KOPT-K1 (cell line): ENCODE results near the gene CYP20A1.
"Not testable (repeated sequence)": the region's sequence is repeated elsewhere in the genome, so short reads cannot be mapped to it uniquely, and the experiment has no call there.

Source experiments
- H3K27ac ChIP-seq: fragments of 200-600 bp; sonication (generic); 2 replicates; pipeline ENCODE4 v1.5.1; 2016; ENCODE audit warnings: antibody characterized with exemption, mild to moderate bottlenecking, low read depth, low read length; ENCODE audit not compliant: poor library complexity, severe bottlenecking
- H3K36me3 ChIP-seq: fragments of 200-600 bp; sonication (generic); 2 replicates; pipeline ENCODE4 v1.5.1; 2017; ENCODE audit warnings: antibody characterized with exemption, mild to moderate bottlenecking, low read length, moderate library complexity; ENCODE audit not compliant: insufficient read depth
- H3K9me3 ChIP-seq: fragments of 200-600 bp; sonication (generic); 2 replicates; pipeline ENCODE4 v1.5.1; 2017; ENCODE audit warnings: antibody characterized with exemption, low read length, mild to moderate bottlenecking; ENCODE audit not compliant: insufficient read depth, poor library complexity, severe bottlenecking

Gene CYP20A1

DNA sequence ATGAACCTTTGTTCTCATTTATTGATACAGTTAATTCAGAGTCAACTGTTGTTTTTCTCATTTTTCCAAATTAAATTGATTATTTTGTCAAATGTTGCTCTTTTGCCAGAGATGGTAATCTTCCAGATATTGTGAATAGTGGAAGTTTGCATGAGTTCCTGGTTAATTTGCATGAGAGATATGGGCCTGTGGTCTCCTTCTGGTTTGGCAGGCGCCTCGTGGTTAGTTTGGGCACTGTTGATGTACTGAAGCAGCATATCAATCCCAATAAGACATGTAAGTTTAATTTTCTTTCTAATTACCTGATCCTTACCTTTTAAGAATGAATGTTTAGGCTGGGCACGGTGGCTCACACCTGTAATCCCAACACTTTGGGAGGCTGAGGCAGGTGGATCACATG, 7.8 kb downstream of the CYP20A1 start:
- Histone ChIP-seq H3K36me3 (peaks cover 79% of the 10 kb centered on the region), H3K27ac (no peak overlapping the region), H3K9me3 (no peaks in the 10 kb centered on the region)

DNA sequence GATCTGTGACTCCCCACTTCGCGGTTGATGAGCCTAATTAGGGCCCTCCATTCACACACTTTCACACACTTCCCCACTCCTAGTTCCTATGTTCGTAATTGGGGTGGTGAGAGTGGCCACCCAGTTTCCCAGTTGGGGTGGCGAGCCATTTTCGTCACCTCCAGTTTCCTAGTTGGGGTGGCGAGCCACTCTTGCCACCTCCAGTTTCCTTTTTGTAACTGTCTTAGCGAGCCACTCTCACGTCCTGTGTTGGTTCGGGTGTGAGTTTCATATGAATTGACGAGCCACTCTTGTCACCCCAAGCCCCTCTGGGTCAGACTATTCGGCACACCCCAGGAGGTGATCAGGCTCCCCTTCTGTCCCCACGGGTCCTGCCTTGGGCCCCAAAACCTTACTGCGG, 14.0 kb downstream of the CYP20A1 start:
- Histone ChIP-seq H3K36me3 (peaks cover 95% of the 10 kb centered on the region), H3K27ac (no peak overlapping the region), H3K9me3 (no peaks in the 10 kb centered on the region)

DNA sequence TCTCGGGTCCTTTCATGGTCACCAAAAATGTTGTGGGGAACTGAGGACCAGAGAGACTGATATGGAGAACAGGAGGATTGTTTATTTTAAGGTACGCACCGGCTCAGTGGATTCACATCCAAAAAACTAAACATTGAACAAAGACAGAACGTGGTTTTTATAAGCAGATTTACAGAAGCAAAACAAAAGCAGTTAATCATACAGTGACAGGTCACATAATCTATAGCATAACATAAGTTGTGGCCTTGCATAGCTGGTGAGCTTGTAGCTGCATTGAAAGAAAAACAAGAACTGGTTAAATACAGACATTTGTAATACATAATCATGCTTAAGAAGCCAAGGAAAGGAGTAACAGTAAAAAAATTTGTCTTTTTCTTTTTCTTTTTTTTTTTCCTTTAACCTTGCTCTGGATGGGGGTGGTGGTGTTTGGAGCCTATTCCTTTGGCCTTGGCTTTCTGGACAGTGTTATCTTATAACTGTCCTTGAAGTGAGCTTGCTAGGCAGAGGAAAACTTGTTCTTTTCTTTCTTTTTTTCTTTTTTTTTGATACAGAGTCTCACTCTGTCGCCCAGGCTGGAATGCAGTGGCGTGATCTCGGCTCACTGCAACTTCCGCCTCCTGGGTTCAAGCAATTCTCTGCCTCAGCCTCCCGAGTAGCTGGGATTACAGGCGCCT, 14.7 kb downstream of the CYP20A1 start:
- not testable (repeated sequence) for H3K27ac ChIP-seq, H3K9me3 ChIP-seq
- H3K36me3 ChIP-seq = peaks cover 95% of the 10 kb centered on the region

DNA sequence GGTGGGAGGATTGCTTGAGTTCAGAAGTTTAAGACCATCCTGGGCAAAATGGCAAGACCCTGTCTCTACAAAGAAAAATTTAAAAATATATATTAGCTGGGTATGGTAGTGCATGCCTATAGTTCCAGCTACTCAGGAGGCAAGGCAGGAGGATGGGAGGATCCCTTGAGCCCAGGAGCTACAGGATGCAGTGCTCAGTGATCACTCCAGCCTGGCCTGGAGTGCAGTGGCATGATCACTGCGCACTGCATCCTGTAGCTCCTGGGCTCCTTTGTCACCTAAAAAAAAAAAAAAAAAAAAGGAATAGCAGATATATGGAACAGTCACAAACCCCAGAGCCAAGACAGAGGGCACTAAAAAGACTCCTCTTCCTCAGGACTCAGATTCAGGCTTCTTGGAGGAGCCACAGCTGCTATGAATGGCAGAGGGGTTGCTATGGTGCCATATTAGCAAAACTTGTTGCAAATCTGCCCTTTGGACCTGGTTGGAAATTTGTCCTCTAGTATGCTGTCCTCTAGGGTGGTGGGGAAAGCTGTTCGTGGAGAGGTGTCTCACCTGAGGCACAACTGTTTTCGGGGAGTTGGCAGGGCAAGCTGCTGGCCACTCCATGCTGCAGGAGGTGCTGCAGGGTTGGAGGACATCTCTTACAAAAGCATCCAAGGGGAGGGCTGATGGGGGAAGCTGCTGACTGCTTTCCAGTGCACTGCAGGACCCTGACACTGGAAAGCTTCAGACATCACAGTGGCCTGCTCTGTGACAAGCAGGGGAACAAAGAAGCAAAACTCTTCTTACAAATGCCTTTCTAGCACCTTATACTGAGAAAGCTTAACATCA, 22.7 kb downstream of the CYP20A1 start:
- Histone ChIP-seq H3K9me3 (no peaks in the 10 kb centered on the region), H3K36me3 (peaks cover 76% of the 10 kb centered on the region), H3K27ac (no peak overlapping the region)

DNA sequence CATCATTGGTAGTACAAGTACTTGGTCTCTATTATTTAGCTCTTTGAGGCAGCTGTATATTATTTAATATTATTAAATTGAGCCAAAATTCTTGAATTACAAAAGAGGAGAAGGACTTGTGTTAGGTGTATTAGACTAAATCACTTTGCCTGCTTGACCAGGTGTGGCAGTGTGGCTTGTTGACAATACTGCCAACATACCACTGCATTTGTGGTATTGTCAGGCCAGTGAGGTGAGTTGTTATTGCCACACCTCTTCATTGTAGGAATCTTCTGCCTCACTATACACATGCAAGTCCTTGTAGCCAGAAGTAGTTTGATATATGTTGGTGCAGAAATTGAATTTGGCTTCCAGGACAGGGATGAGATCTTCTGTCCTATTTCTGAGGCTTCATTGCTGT, 40.5 kb downstream of the CYP20A1 start:
- H3K27ac ChIP-seq = no peak overlapping the region
- no peaks in the 10 kb centered on the region for H3K9me3 ChIP-seq
- H3K36me3 ChIP-seq = peaks cover 88% of the 10 kb centered on the region

DNA sequence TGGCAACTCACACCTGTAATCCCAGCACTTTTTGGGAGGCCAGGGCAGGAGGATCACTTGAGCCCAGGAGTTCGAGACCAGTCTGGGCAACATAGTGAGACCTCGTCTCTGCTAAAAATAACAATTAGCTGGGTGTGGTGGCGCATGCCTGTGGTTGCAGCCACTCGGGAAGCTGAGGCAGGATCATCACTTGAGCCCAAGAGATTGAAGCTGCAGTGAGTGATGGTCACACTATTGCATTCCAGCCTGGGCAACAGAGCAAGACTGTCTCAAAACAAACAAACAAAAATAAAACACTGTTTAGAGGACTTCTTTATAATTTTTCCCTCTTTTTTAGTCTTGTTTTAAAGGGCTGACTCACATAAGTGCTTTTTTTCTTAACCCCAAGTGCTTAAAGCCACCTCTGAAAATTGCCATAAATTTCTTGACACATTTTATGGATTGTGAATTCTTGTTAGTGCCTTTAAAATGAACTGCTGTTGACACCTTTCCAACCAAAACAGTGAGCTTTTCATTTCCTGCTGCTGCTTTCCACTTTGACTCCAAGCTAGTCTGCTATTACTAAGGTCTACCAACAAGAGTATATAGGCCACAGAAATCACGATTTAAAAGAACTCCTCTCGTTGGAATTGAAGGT, 41.7 kb downstream of the CYP20A1 start:
- H3K9me3 ChIP-seq = no peaks in the 10 kb centered on the region
- peaks cover 92% of the 10 kb centered on the region for H3K36me3 ChIP-seq
- no peak overlapping the region for H3K27ac ChIP-seq

DNA sequence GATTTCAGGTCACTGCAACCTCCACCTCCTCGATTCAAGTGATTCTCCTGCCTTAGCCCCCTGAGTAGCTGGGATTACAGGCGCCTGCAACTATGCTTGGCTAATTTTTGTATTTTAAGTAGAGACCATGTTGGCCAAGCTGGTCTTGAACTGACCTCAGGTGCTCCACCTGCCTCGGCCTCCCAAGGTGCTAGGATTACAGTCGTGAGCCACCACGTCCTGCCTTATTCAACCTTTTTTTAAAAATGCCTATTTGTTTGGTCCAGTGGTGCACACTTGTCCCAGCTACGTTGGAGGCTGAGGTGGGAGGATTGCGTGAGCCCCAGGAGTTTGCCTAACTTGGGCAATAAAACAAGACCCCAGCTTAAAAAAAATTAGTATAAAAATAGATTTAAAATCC, 43.3 kb downstream of the CYP20A1 start:
- Histone ChIP-seq H3K36me3 (peaks cover 92% of the 10 kb centered on the region), H3K27ac (no peak overlapping the region), H3K9me3 (no peaks in the 10 kb centered on the region)

DNA sequence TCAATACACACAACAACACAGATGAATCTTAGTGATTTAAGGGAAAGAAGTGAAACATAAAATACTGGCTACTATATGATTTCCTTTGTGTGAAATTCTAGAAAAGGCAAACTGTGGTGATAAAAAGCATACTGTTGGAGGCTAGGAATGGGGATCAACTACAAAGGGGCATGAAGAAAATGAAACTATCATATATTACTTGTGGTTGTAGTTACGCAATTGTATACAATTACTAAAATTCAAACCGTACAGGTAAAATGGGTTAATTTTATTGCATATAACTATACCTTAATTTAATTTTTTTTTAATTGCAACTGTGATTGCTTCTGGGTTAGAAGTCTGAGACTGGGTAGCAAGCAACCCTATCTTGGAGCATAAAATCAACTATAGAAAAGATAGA, 47.7 kb downstream of the CYP20A1 start:
- peaks cover 87% of the 10 kb centered on the region for H3K36me3 ChIP-seq
- no peaks in the 10 kb centered on the region for H3K9me3 ChIP-seq
- no peak overlapping the region for H3K27ac ChIP-seq

DNA sequence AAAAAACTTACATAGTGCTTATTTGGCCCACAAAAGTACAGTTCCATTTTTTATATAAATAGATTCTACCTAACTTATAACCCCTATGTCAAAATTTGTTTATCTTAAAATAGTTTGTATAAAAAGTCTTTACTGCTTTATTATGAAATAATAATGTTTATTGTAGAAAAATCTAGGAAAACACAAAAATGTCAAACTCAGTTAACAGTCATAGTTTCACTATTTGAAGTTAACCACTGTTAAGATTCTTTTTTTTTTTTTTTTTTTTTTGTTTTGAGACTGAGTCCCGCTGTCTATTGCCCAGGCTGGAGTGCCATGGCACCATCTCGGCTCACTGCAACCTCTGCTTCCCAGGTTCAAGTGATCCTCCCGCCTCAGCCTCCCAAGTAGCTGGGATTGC, 62.8 kb downstream of the CYP20A1 start:
- Histone ChIP-seq H3K9me3 (no peaks in the 10 kb centered on the region), H3K27ac (no peak overlapping the region), H3K36me3 (peaks cover 16% of the 10 kb centered on the region)

DNA sequence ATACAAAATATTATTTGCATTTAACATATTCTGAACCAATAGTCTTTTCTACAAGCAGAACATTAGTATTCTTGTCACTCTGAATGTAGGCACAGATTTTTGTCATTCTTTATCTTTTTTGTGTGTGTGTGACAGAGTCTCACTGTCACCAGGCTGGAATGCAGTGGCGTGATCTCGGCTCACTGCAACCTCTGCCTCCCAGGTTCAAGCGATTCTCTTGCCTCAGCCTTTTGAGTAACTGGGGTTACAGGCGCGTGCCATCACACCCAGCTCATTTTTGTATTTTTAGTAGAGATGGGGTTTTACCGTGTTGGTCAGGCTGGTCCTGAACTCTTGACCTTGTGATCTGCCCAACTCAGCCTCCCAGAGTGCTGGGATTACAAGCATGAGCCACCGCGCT, 63.8 kb downstream of the CYP20A1 start:
- H3K36me3 ChIP-seq = peaks cover 14% of the 10 kb centered on the region; the same call in 1 of the 2 replicates
- H3K27ac ChIP-seq, H3K9me3 ChIP-seq: not testable (repeated sequence)

DNA sequence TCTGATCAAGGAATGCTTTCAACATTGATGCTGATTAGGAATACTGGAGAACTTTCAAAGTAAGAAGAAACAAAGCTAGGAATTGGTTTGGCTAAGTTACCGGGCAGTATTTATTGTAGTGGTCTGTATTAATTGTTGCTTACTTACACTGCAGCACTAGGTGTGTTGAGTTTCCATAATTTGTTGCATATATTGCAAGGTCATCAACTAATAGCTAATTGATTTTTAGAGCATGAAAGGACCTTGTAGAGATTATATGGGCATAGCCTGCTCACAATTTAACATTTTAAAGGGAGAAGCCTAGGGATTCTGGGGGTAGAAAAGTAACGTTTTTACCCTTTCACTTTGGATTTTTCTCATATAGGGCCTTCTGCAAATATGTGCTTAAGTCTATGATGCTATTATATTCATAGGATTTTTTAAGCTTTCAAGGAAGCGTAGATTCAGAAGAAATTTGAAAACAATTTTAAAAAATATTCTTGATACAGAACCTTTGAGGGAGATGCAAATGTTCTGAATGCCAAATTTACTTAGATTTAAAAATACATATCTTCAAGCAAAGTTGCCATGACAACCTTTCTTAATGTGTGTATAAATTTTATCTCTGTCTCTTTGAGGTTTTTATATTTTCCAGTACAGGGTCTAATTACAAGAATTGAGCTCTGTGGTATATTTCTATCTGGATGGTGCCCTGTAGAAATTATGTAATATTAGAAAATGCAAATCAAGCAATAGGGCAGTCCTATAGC, 72.0 kb downstream of the CYP20A1 start:
- Histone ChIP-seq H3K36me3 (peaks cover 8% of the 10 kb centered on the region; the same call in 1 of the 2 replicates), H3K27ac (no peak overlapping the region), H3K9me3 (no peaks in the 10 kb centered on the region)

DNA sequence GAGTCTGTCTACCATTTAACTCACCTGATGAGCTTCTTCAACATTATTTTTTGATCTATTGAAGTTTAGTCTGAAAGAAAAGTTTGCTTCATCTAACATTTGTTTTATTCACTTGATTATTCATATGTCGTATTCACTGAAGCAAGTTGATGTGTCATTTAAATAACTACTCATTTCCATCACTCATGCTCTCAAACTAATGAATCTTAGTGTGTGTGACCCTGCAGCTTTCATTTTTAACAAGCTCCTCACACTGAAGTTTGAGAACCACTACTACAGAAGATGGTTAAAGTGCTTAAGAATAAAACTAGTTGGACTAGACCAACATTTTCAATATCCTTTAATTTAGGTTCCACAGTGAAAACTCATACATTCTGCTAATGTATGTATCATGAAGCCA, 87.5 kb downstream of the CYP20A1 start:
- Histone ChIP-seq H3K9me3 (no peaks in the 10 kb centered on the region), H3K36me3 (no peaks in the 10 kb centered on the region), H3K27ac (no peak overlapping the region)

DNA sequence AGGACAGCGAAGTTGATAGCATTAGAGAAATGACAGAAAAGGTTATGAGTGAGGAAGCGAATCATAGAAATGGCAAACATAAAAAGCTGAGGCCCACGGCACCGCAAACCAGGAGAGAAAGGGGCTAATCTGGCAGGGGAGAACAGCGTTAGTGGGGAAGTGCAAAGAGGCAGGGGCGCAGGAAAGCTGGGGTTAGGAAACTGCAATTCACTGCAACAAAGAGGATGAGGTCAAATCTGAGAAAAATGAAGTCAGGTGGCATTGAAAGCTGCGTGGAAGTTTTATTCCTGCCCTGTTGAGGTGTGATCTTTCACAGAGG, 88.7 kb downstream of the CYP20A1 start:
- H3K27ac ChIP-seq = peak overlapping the region; percentile 68
- H3K36me3 ChIP-seq = no peaks in the 10 kb centered on the region
- H3K9me3 ChIP-seq = no peaks in the 10 kb centered on the region

DNA sequence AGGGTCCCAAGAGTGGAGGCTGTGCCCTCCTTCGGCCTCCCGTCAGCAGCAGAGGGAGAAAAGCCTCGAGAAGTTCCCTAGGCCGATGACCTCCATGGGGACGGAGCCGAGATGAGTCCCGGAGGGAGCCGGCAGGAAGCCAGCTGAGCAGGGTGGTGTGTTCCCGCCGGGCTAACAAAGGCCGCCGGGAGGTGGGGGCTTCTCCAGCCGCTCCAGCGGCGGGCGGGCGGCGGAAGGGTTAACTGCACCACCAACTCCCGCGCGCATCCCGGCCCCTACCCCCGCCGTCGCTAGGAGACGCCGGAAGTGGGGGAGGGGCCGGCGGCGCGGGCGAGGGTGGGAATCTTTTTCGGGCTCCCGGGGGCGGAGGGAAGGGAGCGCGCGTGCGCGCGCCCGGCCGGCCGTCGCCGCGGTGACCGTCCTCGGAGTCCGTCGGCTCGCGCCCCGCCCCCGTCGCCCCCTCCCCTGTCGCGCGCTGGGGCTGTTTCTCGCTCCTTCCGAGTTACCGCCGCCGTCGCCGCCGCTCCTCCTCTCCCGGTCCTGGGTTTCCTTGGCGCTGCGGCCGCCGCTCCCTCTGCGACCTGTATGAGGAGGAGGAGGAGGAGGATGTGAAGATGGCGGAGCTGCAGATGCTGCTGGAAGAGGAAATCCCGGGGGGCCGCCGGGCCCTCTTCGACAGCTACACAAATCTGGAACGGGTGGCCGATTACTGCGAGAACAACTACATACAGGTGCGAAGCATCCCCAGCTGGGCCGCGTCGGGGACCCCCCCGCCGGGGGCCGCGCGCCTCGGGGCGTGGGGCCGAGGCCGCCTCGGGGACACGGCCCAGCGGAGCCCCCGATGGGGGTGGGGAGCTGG, 89.3 kb downstream of the CYP20A1 start, which contains the start of gene ABI2:
TSS of gene ABI2 (plus strand) at position 494 of the 859 bp plus-strand sequence. CDS start at position 615, 121 bp downstream.
- Histone ChIP-seq H3K36me3 (no peaks in the 10 kb centered on the region), H3K27ac (peak within 1 kb of the TSS; percentile 68), H3K9me3 (no peaks in the 10 kb centered on the region)
